Neuronal stem cell (in vitro differentiated cells): ENCODE measurements around the gene TMEM200B.
"Not testable (repeated sequence)": the region's sequence is repeated elsewhere in the genome, so short reads cannot be mapped to it uniquely, and the experiment has no call there.

Source experiments
- DNase-seq: peaks from one replicate; pipeline ENCODE4 v3.0.0-alpha.2; 2013; ENCODE audit warnings: low spot score
- H2AFZ ChIP-seq: one replicate; pipeline ENCODE4 v1.6.1; 2013; ENCODE audit warnings: mild to moderate bottlenecking, low read length, inconsistent platforms
- H2AK5ac ChIP-seq: 2 replicates; pipeline ENCODE4 v1.6.1; 2013; ENCODE audit warnings: low read depth, mild to moderate bottlenecking, inconsistent platforms, low read length, moderate library complexity, mixed read lengths
- H2BK120ac ChIP-seq: 2 replicates; pipeline ENCODE4 v1.6.1; 2013; ENCODE audit warnings: low read depth, mild to moderate bottlenecking, inconsistent platforms, low read length, moderate library complexity, mixed read lengths
- H2BK12ac ChIP-seq: one replicate; pipeline ENCODE4 v1.6.1; 2013; ENCODE audit warnings: low read length, inconsistent platforms
- H2BK15ac ChIP-seq: 2 replicates; pipeline ENCODE4 v1.6.1; 2013; ENCODE audit warnings: mild to moderate bottlenecking, low read length, inconsistent platforms, mixed read lengths
- H2BK5ac ChIP-seq: one replicate; pipeline ENCODE4 v1.6.1; 2013; ENCODE audit warnings: inconsistent platforms, mild to moderate bottlenecking, low read length, moderate library complexity
- H3K14ac ChIP-seq: one replicate; pipeline ENCODE4 v1.6.1; 2013; ENCODE audit warnings: low read length, inconsistent platforms
- H3K18ac ChIP-seq: 2 replicates; pipeline ENCODE4 v1.6.1; 2013; ENCODE audit warnings: low read length, inconsistent platforms
- H3K23ac ChIP-seq: 2 replicates; pipeline ENCODE4 v1.6.1; 2013; ENCODE audit warnings: low read depth, mild to moderate bottlenecking, mixed read lengths, low read length, inconsistent platforms; ENCODE audit not compliant: poor library complexity
- H3K27ac ChIP-seq: replicated peaks from 3 replicates; pipeline ENCODE4 v1.5.1; 2013; ENCODE audit warnings: low read length, inconsistent platforms
- H3K27me3 ChIP-seq, 3 experiments: 2 replicates each; pipeline ENCODE4 v1.6.1; 2013; ENCODE audit warnings: low read length in 3 of 3, mild to moderate bottlenecking in 2 of 3, inconsistent platforms in 1 of 3, low read depth in 1 of 3, mixed read lengths in 1 of 3, moderate library complexity in 1 of 3; ENCODE audit not compliant: control insufficient read depth in 3 of 3, insufficient read depth in 3 of 3
- H3K36me3 ChIP-seq, 2 donors: replicated peaks in 1 of 2; 2 replicates each; pipeline ENCODE4 v1.6.1; 2013; ENCODE audit warnings: low read length in 2 of 2; ENCODE audit not compliant: control insufficient read depth in 2 of 2, insufficient read depth in 2 of 2
- H3K4ac ChIP-seq: 2 replicates; pipeline ENCODE4 v1.6.1; 2013; ENCODE audit warnings: inconsistent platforms, mild to moderate bottlenecking, low read length, moderate library complexity
- H3K4me1 ChIP-seq, 2 donors: 1 replicate in 1 of 2; 2 replicates in 1 of 2; pipeline ENCODE4 v1.6.1; 2013; ENCODE audit warnings: low read length in 2 of 2, low read depth in 1 of 2; ENCODE audit not compliant: control insufficient read depth in 2 of 2, insufficient read depth in 1 of 2
- H3K4me2 ChIP-seq: one replicate; pipeline ENCODE4 v1.6.1; 2013; ENCODE audit warnings: mild to moderate bottlenecking, low read length, inconsistent platforms; ENCODE audit not compliant: insufficient read depth, poor library complexity, severe bottlenecking
- H3K4me3 ChIP-seq, 2 donors: 2 replicates each; pipeline ENCODE4 v1.5.1; 2013; ENCODE audit warnings: low read length in 2 of 2, mild to moderate bottlenecking in 2 of 2, inconsistent platforms in 1 of 2, moderate library complexity in 1 of 2
- H3K79me1 ChIP-seq: one replicate; pipeline ENCODE4 v1.6.1; 2013; ENCODE audit warnings: low read depth, mild to moderate bottlenecking, inconsistent platforms, low read length, moderate library complexity
- H3K9ac ChIP-seq: one replicate; pipeline ENCODE4 v1.6.1; 2013; ENCODE audit warnings: mild to moderate bottlenecking, low read depth, low read length, inconsistent platforms; ENCODE audit not compliant: poor library complexity
- H3K9me3 ChIP-seq, 2 donors: replicated peaks in 1 of 2; 2 replicates each; pipeline versions ENCODE3 to v1.6.1; 2013; ENCODE audit warnings: low read length in 2 of 2, mild to moderate bottlenecking in 2 of 2, inconsistent platforms in 1 of 2, low read depth in 1 of 2, mixed read lengths in 1 of 2, moderate library complexity in 1 of 2; ENCODE audit not compliant: control insufficient read depth in 2 of 2, insufficient read depth in 1 of 2
- H4K8ac ChIP-seq: one replicate; pipeline ENCODE4 v1.6.1; 2013; ENCODE audit warnings: low read depth, mild to moderate bottlenecking, inconsistent platforms, low read length, moderate library complexity
- H4K91ac ChIP-seq: one replicate; pipeline ENCODE4 v1.6.1; 2013; ENCODE audit warnings: low read length, low read depth, mild to moderate bottlenecking, inconsistent platforms; ENCODE audit not compliant: poor library complexity
- WGBS, 2 donors: extraction: QIAGEN DNeasy Blood & Tissue Kit; methylation state at CpG; one replicate each; pipeline ENCODE4 v1.1.7; 2013; ENCODE audit warnings: missing lambda C conversion rate in 2 of 2, mixed read lengths in 1 of 2; ENCODE audit not compliant: insufficient read length in 2 of 2, insufficient replicate concordance in 1 of 2; ENCODE audit errors: extremely low coverage in 2 of 2; 5-methylcytosine and 5-hydroxymethylcytosine counted together

Gene TMEM200B

DNA sequence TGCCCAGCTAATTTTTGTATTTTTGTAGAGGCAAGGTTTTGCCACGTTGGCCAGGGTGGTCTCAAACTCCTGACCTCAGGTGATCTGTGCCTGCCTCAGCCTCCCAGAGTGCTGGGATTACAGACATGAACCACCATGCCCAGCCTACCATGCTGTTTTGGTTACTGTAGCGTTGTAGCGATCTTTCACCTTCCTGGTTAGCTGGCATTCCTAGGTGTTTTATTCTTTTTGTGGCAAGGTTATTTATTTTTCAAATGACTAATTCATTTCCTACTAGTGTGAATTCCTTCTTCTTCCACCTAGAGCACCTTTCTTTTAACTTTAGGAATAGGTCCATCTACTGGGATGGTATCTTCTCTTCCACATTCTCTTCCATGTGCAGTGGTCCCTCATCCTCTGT, 29.3 kb downstream of the TMEM200B start:
- Histone ChIP-seq H2BK120ac (no peak overlapping the region), H3K9ac (no peak overlapping the region), H3K27me3 (no peaks in the 10 kb centered on the region), H3K18ac (no peak overlapping the region), H3K9me3 (peaks cover 0 to 4% of the 10 kb centered on the region in 2 donors), H2AFZ (no peak overlapping the region), H2BK5ac (no peak overlapping the region), H3K4me3 (no peak overlapping the region), H3K4me1 (peaks cover 0 to 10% of the 10 kb centered on the region in 2 donors), H3K27ac (no peak overlapping the region), H2BK12ac (no peak overlapping the region), H2AK5ac (no peak overlapping the region), H3K4me2 (no peak overlapping the region), H3K79me1 (no peaks in the 10 kb centered on the region), H4K8ac (no peak overlapping the region), H3K23ac (no peak overlapping the region), H4K91ac (no peak overlapping the region), H3K4ac (no peak overlapping the region), H2BK15ac (no peak overlapping the region), H3K36me3 (peaks cover 7 to 76% of the 10 kb centered on the region in 2 donors), H3K14ac (no peak overlapping the region)
- DNase-seq: no peak
- WGBS, 2 donors: no CpG with 5 or more reads among the region's 3 CpGs

DNA sequence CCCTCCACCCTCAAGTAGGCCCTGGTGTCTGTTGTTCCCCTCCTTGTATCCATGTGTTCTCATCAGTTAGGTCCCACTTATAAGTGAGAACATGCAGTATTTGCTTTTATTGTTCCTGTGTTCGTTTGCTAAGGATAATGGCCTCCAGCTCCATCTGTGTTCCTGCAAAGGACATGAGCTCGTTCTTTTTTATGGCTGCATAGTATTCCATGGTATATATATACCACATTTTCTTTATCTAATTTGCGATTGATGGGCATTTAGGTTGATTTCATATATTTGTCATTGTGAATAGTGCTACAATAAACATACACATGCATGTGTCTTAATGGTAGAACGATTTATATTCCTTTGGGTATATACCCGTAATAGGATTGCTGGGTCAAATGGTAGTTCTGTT, 31.0 kb downstream of the TMEM200B start:
- H3K4me2 ChIP-seq, H3K4me3 ChIP-seq, H2BK5ac ChIP-seq, H3K4ac ChIP-seq, H3K23ac ChIP-seq, H3K9ac ChIP-seq, DNase-seq, H2AFZ ChIP-seq, H2BK15ac ChIP-seq, H3K18ac ChIP-seq, H3K27me3 ChIP-seq, H2BK12ac ChIP-seq, H3K14ac ChIP-seq, H3K9me3 ChIP-seq, H3K79me1 ChIP-seq, H3K27ac ChIP-seq, H2AK5ac ChIP-seq, H4K91ac ChIP-seq, H4K8ac ChIP-seq, H2BK120ac ChIP-seq: not testable (repeated sequence)
- Histone ChIP-seq H3K4me1 (peaks cover 0 to 10% of the 10 kb centered on the region in 2 donors), H3K36me3 (peaks cover 5 to 73% of the 10 kb centered on the region in 2 donors)
- WGBS, 2 donors: no CpG with 5 or more reads among the region's 5 CpGs

DNA sequence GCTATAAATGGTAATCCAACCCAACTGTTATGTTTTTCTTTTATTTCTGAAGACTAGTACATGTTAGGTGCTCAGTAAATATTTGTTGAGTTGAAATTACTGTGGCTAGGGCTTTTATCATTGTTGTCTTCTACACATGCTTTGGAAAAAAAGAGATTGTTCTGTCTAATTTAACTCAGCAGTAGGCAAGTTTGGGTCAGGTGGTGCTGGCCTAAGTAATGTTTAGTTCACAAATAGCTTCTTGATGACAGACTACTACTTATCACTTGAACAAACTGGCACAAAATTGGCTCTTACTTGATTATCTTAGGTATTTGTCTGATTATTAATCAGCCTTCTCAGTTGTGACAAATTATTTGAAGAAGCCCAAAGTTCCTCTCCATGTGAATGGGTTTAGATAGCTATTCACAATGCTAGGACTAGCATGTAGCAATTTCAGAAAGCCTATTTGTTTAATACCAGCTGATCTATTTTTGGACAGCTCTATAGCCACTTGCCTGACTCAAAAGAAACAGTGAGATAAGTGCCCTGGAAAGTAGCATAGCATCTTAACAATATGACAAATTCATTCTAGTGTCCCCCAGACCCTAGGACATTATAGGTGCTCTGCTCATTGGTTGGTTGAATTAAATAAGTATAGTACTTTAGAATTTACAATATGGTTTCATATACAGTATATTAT, 32.6 kb downstream of the TMEM200B start:
- no peak overlapping the region for H3K4me3 ChIP-seq
- no peak for DNase-seq
- H4K8ac ChIP-seq: no peak overlapping the region
- peaks cover 0 to 4% of the 10 kb centered on the region in 2 donors for H3K9me3 ChIP-seq
- H3K4me1 ChIP-seq: peaks cover 0 to 1% of the 10 kb centered on the region in 2 donors
- H3K27me3 ChIP-seq: no peaks in the 10 kb centered on the region
- H3K9ac ChIP-seq: no peak overlapping the region
- H2BK120ac ChIP-seq: no peak overlapping the region
- H2BK12ac ChIP-seq: no peak overlapping the region
- no peak overlapping the region for H3K23ac ChIP-seq
- H3K4me2 ChIP-seq: no peak overlapping the region
- H4K91ac ChIP-seq: no peak overlapping the region
- H2BK5ac ChIP-seq: no peak overlapping the region
- no peak overlapping the region for H3K18ac ChIP-seq
- no peak overlapping the region for H3K14ac ChIP-seq
- no peak overlapping the region for H2BK15ac ChIP-seq
- H3K4ac ChIP-seq: no peak overlapping the region
- H2AFZ ChIP-seq: no peak overlapping the region
- H3K79me1 ChIP-seq: no peaks in the 10 kb centered on the region
- H3K36me3 ChIP-seq: peaks cover 3 to 56% of the 10 kb centered on the region in 2 donors
- no peak overlapping the region for H2AK5ac ChIP-seq
- no peak overlapping the region for H3K27ac ChIP-seq

DNA sequence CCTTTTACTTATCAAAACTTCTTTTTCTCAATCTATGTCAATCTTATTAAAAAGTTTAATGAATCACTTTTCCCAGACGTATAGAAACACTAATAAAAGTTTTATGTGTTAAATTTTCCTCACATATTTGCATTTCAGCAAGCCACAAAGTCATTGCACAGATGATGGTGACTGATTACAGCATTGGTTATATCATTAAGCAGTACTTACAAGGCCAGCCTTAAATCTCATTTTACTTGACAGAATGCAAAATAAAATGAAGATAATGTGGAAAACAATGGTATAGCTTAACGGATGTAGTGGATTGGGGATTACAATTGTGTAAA, 39.5 kb downstream of the TMEM200B start:
- peaks cover 0 to 39% of the 10 kb centered on the region in 2 donors for H3K36me3 ChIP-seq
- H4K91ac ChIP-seq: no peak overlapping the region
- H4K8ac ChIP-seq: no peak overlapping the region
- no peak overlapping the region for H3K9ac ChIP-seq
- H3K18ac ChIP-seq: no peak overlapping the region
- no peak for DNase-seq
- no peak overlapping the region for H3K23ac ChIP-seq
- H3K4me2 ChIP-seq: no peak overlapping the region
- H2BK12ac ChIP-seq: no peak overlapping the region
- H2AFZ ChIP-seq: no peak overlapping the region
- no peak overlapping the region for H2AK5ac ChIP-seq
- H3K4me1 ChIP-seq: no peaks in the 10 kb centered on the region
- H2BK5ac ChIP-seq: no peak overlapping the region
- H2BK15ac ChIP-seq: no peak overlapping the region
- 100% methylated on average over 1 of the region's 2 CpGs; no CpG with 5 or more reads in 1 of the 2 donors for WGBS, 2 donors
- no peak overlapping the region for H3K4ac ChIP-seq
- H3K4me3 ChIP-seq: no peak overlapping the region
- H3K27ac ChIP-seq: no peak overlapping the region
- no peaks in the 10 kb centered on the region for H3K9me3 ChIP-seq
- H2BK120ac ChIP-seq: no peak overlapping the region
- no peak overlapping the region for H3K14ac ChIP-seq
- H3K79me1 ChIP-seq: no peaks in the 10 kb centered on the region
- H3K27me3 ChIP-seq: no peaks in the 10 kb centered on the region
